HK-2 (cell line): Measurements from ENCODE around the gene KANSL3.
"Not testable (repeated sequence)": the region's sequence is repeated elsewhere in the genome, so short reads cannot be mapped to it uniquely, and the experiment has no call there.

ENCODE experiments used
- DNase-seq: peaks from one replicate; pipeline ENCODE4 v3.0.0-alpha.2; 2018; ENCODE audit not compliant: unreplicated experiment

KANSL3 gene

GRCh38 chr2:96558485-96558884 is 79.6 kb downstream of the KANSL3 start:
- no peak for DNase-seq

DNA sequence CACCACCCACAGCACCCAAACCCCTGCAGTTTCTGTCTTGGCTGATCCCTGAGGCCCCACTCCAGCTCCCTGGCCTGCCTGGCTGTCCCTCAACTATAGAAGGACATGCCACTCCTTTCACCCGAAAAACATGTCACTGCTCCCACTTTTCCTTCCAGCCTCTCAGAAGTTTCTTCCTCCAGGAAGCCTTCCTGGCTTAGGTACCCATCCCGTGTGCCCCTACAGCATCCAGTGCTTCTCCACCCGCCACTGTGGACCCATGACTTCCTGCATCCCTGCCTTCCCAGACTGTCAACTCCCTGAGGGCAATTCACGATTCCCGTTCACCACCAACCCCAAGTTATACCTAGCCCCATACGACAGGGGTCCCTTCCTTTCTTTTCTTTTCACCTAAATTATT is 80.1 kb downstream of the KANSL3 start:
- no peak for DNase-seq

DNA sequence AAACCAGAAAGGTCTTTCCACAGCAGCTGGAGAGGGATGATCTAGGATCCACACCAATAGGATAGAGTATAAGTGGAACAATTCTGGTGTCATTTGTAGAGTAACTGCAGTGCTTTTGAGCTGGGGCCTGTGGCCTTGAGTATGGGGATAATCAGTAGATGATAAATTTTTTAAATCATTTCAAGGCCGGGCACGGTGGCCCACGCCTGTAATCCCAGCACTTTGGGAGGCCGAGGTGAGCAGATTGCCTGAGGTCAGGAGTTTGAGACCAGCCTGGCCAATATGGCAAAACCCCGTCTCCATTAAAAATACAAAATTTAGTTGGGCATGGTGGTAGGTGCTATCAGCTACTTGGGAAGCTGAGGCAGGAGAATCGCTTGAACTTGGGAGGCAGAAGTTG is 80.7 kb downstream of the KANSL3 start:
- DNase-seq: not testable (repeated sequence)

GRCh38 chr2:96556441-96557330 is 81.4 kb downstream of the KANSL3 start:
- peak; percentile 94 for DNase-seq

DNA sequence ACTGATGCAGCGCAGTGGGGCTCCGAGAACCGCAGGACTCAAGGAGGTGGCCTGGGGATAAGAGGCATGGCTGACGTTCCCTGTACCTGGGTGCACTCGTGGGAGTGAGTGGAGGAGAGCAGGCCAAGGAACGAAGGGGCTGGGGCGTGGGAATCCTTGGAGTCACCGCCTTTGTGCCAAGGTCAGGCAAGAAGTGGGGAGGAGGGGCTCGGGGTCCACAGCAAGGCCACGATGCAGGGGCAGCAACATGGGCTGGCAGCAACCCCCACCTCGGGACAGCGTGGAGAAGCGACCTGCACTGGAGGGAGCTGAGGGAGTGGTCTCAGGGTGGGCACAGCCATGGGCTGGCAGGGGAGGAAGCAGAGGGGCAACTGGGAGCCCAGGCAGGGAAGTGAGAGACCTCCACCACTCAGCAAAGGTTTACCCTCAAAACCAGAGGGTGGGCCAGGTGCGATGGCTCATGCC is 82.9 kb downstream of the KANSL3 start:
- DNase-seq: no peak

- DNase-seq: peak; percentile 44
Measured at GRCh38 chr2:96554293-96555145, 83.6 kb downstream of the KANSL3 start.

GRCh38 chr2:96553957-96554292 is 84.2 kb downstream of the KANSL3 start:
- not testable (repeated sequence) for DNase-seq

DNA sequence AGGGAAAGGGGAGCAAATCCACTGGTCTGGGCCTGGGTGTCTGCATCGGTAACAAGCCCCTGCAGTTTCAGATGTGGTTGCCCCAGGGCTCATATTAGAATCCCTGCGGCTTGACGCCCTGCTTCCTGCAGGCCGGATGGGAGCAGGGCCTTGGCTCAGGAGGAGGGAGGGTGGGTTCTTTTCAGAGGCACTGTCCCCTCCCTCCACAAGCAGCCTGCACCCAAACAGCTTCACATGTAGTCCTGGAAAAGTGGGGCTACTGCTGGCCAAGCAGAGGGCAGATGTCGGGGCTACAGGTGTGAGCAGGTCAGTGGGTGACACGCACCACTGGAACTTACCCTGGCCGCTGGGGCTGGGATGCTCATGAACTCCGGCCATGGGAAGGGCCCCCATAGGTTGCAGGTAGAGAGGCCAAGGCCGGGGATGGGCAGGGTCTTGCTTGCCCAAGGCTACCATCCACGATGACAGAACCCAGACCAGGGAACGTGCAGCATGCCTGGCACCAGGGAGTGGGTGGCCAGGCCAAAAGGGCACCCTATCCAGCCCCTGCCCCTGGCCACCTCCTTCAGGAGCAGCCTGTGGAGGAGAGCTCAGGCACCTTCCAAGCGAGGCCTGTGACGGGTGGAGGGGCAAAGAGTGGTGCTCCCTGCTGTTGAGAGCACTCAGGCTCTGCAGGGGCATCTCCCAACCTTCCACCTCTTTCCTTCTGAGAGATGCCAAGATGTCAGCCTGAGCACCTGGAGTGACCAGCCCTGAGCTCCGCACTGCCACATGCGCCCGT is 84.7 kb downstream of the KANSL3 start:
- DNase-seq: no peak

GRCh38 chr2:96552315-96553175 is 85.6 kb downstream of the KANSL3 start:
- no peak for DNase-seq

DNA sequence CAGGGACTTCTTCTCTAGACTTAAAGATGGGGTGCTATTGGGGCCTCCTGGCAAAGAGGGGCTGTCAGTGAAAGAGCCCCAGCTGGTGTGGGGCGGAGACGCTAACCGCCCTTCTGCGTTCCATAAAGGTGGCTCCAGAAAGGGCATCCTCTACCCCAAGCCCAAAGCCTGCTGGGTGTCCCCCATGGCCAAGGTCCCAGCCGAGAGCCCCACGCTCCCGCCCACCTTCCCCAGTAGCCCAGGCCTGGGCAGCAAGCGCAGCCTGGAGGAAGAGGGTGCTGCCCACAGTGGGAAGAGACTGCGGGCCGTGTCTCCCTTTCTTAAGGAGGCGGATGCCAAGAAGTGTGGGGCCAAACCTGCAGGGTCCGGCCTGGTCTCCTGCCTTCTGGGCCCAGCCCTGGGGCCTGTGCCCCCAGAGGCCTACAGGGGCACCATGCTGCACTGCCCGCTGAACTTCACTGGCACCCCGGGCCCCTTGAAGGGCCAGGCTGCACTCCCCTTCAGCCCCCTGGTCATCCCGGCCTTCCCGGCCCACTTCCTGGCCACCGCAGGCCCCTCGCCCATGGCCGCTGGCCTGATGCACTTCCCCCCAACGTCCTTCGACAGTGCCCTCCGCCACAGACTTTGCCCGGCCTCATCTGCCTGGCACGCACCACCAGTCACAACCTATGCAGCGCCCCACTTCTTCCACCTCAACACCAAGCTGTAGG is 86.4 kb downstream of the KANSL3 start:
- DNase-seq: no peak

DNA sequence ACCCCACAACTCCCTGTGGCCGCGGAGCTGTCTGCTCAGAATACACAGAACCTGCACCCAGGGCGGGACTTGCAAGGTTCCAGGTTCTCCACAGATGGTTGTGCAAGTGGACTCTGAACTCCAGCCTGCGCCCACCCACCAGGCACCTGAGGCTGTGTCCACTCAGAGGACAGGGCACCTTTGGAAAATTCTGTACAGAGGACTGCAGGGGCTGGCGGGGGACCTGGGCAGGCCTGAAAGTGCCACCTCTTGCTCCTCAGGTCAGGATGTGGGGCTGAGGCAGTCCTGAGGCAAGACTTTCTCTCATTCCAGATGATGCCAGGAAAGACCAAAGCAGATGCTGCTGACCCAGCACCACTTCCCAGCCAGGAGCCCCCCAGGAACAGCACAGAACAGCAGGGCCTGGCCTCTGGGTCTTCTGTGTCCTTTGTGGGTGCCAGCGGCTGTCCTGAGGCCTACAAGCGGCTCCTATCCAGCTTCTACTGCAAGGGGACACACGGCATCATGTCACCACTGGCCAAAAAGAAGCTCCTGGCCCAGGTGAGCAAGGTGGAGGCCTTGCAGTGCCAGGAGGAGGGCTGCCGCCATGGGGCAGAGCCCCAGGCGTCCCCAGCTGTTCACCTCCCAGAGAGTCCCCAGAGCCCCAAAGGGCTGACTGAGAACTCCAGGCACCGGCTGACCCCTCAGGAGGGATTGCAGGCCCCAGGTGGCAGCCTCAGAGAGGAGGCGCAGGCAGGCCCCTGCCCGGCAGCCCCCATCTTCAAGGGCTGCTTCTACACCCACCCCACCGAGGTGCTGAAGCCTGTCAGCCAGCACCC is 87.1 kb downstream of the KANSL3 start:
- no peak for DNase-seq

DNA sequence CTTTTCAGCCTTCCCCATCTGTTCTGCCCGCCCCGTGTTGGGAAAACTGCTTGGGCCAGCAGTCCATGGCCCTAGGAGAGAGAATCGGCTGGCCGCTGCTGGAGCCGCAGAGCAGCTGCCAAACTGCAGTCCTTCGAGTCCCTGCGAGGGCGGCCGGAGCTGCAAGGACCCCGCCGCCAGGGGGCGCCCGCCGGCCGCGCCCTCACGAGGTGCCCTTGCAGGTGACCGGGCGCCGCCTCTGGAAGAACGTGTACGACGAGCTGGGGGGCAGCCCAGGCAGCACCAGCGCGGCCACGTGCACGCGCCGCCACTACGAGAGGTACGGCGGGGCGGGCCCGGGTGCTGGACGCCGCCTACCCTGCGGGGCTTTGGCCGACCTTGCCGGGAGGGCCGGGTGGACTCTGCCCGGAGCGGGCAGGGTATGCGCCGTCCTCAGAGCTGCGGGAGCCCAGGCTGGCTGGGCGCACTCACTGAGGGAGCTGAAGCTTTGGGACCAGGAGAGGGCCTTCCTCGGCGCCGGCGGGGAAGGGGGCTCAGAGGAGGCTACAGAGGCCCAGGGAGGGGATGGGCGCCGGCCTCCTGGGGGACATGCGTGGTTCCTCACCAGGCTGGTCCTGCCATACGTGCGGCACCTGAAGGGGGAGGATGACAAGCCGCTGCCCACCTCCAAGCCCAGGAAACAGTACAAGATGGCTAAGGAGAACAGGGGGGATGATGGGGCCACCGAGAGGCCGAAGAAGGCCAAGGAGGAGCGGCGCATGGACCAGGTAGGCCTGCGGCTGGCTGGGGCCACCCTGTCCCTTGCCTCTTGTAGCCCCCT is 87.9 kb downstream of the KANSL3 start:
- no peak for DNase-seq

DNA sequence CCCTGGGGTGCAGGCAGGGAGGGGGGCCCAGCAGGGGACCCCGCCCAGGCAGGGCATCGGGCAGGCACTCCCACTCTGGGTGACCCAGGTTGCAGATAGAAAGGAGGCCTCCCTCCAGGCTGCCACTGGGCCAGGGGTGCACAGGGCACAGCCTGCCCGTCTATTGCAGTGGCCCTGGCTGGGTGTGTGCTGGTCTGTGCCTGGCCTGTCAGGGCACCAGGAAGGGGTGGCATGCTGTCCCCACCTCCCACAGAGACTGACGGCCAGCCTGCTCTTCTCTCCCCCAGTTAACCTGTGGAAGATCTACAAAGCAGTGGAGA is 88.7 kb downstream of the KANSL3 start:
- DNase-seq: no peak

GRCh38 chr2:96548558-96549465 is 89.3 kb downstream of the KANSL3 start:
- no peak for DNase-seq

- no peak for DNase-seq
Measured at GRCh38 chr2:96547731-96548171, 90.4 kb downstream of the KANSL3 start.

GRCh38 chr2:96547203-96547641 is 90.9 kb downstream of the KANSL3 start:
- no peak for DNase-seq

GRCh38 chr2:96546797-96547196 is 91.3 kb downstream of the KANSL3 start:
- DNase-seq: no peak

- no peak for DNase-seq
Measured at GRCh38 chr2:96546321-96546720, 91.8 kb downstream of the KANSL3 start.
